SH-SY5Y (cell line): ENCODE results near the gene NASP.

Experiments
- GATA2 ChIP-seq: IDR thresholded peaks from 2 replicates; pipeline ENCODE4 v1.6.1; 2011; ENCODE audit warnings: mild to moderate bottlenecking, low read depth, low read length
- GATA3 ChIP-seq: IDR thresholded peaks from 2 replicates; pipeline ENCODE4 v1.6.1; 2011; ENCODE audit warnings: low read depth, mild to moderate bottlenecking, low read length, moderate library complexity

DNA sequence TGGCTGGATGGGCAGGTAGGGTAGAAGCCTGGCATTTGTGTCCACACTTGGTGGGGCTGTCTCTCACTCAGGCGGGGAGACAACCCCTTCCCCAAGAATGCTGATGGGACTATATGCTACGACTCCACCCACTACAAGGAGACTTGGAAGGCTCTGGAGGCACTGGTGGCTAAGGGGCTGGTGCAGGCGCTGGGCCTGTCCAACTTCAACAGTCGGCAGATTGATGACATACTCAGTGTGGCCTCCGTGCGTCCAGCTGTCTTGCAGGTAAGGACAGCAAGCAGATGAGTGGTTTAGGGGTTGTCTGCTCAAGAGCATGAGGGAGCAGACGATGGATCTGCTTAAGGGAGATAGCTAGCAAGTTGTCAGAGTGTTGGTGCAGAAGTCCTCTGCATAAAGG is 15.9 kb upstream of the NASP start:
- no peak for TF ChIP-seq GATA2
- no peak for TF ChIP-seq GATA3
